ENCODE measurements around the gene CFAP65. TPM values are rescaled to one million over a fixed set of nuclear protein-coding genes. Genes with fewer than 3 reads are reported as not detected.

Gene CFAP65
- polyA plus RNA-seq, 12 donors: 0.08 TPM; not detected in 11

GRCh38 chr2:219016721-219017120, 24.6 kb downstream of the CFAP65 start:
- DNase-seq: no peak

DNA sequence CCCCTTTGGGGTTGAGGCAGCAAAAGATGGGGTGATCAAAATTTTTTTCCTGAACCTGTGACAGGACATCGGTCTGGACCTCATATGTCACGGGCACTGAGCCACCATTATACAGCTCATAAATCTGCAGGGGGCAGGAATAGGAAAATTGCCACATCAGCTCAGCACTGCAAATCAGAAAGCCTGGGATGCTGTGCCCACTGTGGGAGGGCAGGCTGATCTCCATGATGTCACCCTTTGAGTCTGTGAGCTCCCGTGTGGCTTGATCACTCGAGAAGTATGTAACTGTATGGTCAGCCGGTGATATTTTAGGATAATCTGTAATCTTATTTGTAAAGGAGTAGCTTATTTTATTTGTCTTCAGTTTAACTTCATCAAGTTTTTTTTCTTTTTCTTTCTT, 30.4 kb downstream of the CFAP65 start:
- DNase-seq: no peak

DNA sequence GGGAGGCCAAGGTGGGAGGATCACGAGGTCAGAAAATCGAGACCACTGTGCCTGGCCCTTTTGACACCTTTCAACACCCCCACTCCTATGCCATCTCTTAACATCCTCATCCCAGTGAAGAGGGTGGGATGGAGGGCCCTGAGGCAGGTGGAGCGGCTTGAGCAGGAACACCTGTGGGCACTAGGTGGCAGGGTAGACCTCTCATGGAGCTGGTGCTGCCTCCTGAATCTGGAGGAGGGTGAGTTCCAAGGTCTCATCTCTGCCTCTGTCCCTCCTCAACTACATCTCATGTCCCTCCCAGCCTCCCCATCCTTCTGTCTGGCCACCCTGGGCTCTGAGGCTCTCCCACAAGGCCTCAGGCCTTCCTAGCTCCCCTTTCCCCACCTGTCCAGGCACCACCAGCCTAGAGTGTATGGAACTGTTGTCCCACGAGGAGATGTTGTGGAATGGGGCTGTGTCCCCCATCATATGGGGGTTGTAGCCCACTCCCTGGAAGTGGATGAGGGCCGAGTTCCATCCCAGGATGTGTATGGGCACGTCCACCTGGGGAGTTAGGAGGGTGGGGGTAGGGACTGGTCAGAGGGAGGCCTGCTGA, 31.1 kb downstream of the CFAP65 start:
- DNase-seq: no peak

- DNase-seq: no peak
Observed at GRCh38 chr2:219009294-219009693, 32.0 kb downstream of the CFAP65 start.

- no peak for DNase-seq
Observed at GRCh38 chr2:219003979-219004378, 37.3 kb downstream of the CFAP65 start.

- DNase-seq: no peak
Observed at GRCh38 chr2:219003267-219003634, 38.1 kb downstream of the CFAP65 start.

DNA sequence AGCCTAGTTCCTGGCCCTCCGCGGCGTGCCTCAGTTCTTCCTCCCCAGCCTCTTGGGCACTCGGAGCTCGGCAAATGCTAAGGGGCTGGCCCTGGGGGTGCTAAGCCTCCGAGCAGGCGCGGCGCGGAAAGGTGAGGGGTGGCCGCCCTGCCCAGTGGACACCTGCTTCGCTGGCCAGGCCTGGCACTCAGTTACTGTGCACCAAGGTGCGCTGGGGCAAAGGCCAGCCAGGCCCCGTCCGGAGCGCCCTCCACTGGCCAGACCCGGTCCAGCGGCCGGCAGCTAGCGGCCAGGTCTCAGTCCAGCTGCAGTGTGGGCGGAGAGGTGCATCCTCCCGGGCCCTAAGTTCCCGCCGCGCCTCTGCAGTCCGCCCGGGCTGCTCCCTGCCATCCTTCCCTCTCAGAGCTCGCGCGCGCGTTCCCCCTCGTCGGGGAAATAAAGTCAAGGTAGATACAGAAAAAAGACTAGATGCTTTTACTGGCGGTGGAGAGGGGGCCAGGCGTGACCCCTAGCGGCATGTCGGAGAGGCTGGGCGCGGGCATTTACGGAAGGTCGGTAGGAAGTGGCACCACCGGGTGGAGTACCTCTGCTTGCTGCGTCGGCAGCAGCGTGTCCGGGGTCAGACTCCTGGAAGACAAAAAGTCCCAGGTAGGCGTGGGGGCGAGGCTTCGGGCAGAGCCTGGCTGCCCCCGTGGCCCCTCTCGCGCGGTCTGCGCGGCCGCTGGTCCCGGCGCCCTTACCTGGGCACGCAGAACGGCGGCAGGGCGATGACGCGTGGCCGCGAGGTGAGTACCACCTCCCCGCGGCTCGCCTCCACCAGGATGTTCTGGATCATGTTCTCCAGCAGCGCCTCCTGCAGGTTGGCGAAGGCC, 38.7 kb downstream of the CFAP65 start:
- DNase-seq: no peak

DNA sequence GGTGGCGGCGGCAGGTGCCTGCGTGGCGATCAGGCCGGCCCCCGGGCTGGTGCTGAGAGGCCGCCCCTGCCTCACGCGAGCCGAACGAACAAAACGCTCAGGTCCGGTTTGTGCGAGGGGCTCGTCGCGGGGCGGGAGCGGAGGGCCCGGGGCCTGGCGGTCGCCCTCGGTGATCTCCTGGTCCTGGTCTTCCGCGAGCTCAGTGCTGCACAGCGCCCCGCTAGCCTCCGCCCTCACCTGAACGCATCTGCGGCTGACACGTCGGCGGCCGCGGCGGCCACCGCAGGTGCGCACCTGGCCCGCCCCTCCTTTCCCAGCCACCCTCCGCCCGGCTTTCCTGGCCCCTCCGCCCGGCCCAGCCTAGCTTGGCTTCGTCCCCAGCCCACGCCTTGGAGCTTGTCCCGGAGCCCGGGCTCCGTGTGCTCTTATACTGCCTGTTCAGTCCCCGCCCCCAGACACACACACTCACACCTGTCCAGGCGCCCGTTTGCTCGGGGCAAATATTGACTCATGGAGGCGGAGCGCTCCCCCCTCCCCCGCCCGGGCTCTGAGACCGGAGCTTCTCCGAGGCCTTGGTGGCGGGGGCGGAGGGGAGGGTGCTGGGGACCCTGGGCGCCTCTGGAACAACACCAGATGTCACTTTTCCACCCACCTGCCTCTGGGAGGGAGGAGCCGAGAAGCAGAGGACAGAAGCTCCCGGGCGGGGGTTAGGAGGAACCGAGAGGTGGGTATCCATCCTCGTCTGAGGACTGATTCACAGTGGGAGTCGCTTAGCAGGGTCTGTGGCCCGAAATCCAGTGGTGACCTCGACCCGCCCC, 39.5 kb downstream of the CFAP65 start:
- DNase-seq: no peak

DNA sequence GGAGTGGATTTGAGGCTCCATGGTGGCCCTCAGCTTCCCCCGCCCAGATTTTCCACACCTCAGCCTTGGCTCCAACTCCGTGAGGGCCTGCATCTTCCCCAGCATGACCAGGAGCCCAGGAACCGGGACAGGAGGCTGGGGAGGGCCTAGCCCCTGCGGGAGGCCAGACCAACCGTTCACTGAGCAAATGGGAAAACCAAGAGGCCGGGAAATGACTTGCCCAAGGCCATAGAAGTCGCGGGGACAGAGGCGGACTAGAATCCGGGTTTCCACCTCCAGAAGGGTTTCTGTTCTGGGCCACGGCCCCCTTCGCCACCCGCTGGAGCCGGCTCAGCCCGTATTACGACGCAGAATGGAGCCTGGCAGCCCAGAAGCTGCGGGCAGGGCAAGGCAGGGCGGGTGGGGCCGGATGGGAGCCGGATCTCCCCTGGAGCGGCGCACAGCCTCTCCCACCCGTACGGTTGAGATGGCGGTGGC, 40.2 kb downstream of the CFAP65 start:
- no peak for DNase-seq

GRCh38 chr2:219000569-219000960, 40.8 kb downstream of the CFAP65 start:
- no peak for DNase-seq

DNA sequence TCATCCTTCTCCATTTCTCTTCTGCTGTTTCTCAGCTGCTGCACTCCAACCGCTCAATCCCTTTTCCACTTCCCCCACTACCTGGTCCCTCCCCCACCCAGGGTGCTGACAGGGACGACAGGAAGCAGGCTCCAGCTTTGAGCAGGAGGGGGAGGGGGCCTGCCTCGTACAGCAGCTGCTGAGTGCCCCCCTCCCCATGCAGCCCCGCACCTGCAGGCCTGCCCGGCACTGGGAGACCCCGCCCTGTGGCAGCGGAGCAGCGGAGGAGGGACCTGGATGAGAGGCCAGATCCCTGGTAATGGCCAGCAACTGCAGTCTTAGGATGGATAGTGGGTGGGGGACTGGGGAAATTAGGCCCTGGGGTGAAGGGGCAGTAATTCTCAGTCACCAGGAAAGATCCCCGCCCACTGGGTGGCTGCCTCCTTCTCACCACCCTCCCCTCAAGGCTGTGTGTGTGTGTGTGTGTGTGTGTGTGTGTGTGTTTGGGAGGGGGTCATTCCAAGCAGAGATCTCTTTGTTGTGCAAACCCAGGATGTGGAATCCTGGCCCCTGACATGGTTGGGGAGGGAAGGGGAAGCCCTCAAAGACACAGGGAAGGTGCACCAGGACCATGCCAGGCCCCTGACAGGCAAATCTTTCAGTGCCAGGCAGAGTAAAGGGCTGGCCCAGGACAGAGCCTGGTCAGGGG, 41.3 kb downstream of the CFAP65 start:
- no peak for DNase-seq

DNA sequence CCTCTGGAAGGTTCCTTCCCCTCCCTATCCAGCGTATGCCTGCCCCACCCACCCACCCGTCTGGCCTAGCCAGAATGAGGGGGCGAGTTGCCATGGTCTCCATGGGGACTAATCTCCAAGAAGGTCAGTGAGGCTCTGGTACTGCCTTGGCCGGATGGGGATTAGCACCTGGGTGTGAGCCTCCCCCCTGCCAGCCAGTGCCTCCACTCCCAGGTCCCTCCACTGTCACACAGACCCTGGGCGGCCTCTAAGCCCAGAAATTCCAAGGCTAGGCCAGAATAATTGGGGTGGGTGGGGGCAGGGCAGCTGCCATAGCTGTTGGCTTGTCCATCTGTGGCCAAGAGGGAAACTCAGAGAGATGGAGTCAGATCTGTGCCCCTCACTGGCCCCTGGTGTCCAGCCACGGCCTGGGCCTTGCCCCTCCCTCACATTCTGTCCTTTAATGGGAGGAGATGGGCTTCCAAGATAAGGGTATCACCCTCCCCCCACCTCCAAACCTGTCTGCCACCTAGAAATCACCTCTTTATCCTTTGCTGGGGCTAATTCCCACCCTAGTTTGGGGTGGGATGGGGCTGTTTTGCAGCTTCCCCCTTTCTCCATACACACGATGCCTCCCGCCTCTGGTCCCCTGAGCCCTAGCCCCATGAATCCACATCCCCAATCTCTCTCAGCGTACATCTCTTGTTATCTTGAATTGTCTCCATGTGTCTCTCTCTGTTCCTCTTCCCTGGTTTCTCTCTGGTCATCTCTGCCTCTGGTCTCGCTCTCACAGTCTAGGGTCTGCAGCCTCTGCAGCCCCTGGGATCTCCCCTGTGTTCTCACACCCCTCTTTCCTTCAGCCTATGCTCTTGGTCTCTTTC, 42.1 kb downstream of the CFAP65 start:
- DNase-seq: no peak

GRCh38 chr2:218998414-218999002, 42.8 kb downstream of the CFAP65 start:
- no peak for DNase-seq

DNA sequence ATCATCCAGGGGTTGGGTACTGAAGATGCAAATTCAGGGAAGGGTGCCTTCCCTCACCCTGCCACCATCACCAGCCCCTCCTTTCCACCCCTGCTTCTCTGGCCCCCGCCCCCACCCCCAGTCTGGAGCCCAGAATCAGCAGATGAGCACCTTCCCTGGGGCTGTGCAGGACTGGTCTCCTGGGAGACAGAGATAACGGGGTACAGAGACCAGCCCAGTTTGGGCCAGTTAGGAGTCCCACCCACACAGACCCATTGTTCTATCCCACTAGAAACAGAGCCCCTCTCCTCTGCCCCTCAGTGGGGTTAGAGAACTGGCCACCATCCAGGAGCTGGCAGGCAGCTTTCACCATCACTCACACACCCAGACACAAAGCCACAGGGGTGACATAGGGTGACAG, 43.6 kb downstream of the CFAP65 start:
- no peak for DNase-seq

GRCh38 chr2:218996937-218997336, 44.4 kb downstream of the CFAP65 start:
- no peak for DNase-seq

GRCh38 chr2:218995972-218996711, 45.2 kb downstream of the CFAP65 start:
- DNase-seq: peak; percentile 72

- DNase-seq: no peak
Observed at GRCh38 chr2:218995561-218995960, 45.8 kb downstream of the CFAP65 start.

DNA sequence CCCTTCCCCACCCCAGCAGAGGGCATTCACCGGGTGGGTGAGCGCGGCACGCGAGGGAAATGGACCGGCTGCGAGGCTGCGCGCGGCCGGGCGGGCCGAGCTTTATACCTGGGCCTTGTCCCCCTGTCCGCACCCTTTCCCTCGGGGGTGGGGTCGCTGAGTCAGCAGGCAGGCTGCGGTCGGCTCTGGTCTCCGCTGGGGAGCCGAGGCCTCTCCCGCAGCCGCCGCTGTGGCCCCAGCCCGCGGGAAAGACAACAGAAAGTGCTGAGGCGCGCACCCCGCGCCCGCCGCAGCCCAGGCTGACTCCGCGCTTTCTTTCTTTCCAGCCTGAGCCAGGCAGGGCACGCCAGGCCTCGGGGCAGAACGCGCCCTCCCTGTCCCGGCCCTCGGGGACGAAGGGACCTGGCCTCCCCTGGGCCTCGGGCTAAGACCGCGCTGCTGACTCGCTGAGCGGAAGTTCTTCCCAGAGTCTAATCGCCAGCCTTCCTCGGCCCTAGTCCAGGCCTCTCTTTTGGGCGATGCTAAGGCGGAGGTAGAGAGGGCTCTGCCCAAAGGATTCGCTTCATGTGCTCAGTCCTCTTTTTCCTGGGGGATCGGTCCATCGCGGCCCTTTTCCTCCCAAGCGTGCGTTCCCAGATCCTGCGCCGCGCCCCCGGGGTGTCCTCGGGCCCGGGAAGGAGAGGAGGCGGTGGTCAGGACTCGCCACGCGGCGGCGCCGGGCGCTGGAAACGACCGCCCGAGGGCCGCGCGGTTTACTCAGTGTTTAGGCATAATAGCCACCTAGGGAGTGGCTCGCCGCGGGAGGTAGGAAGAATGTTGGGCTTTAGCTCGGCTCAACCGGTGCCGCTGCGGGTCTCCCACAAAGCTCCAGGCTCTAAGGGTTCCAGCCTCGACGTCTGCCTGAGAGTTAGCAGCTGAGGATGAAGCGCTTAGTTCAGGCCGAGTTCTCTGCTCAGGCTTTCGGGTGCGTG, 47.7 kb downstream of the CFAP65 start, which contains the start of gene CRYBA2:
CRYBA2 (minus strand) TSS at position 78 of the 971 bp plus-strand sequence. CDS start 246 bp downstream, outside the sequence.
- no peak for DNase-seq

All from muscle of arm (tissue), 12 donors.